A549 (cell line): ENCODE results near the gene SDHAF1. TPM values are rescaled to one million over a fixed set of nuclear protein-coding genes. Genes with fewer than 3 reads are reported as not detected.

Experiments
- ATAC-seq, 2 experiments: fragments of 200-7000 bp in 1 of 2; fragments of >200 bp in 1 of 2; cut with Nextera tagmentation in 1 of 2; cut with Tn5 transposase in 1 of 2; 3 replicates each; pipeline versions ENCODE4 v1.8.0 to v1.9.1; 2018 to 2020; ENCODE audit warnings: mild to moderate bottlenecking in 1 of 2, moderate library complexity in 1 of 2
- CTCF ChIA-PET: fragments of 300-600 bp; sonication (Branson Sonifier 250); formaldehyde crosslinking; extraction: SDS; loops from one replicate; lab custom pipeline; 2021; ENCODE audit warnings: antibody characterized with exemption, inconsistent platforms; lab: Yijun Ruan, JAX
- POLR2A ChIA-PET: fragments of 350-600 bp; formaldehyde crosslinking; extraction: SDS; loops from one replicate; lab custom pipeline; 2021; ENCODE audit warnings: antibody characterized with exemption, inconsistent platforms; lab: Yijun Ruan, JAX
- DNase-seq, 2 experiments: peaks; one replicate each; pipeline versions ENCODE4 v3.0.0 to v3.0.0-alpha.2; 2011 to 2016; ENCODE audit warnings: low read depth in 1 of 2, low spot score in 1 of 2
- FAIRE-seq: peaks from 2 replicates; lab custom pipeline; 2011; peaks lifted over from hg19 to GRCh38; lab: Jason Lieb, UNC
- H3K27ac ChIP-seq, 2 experiments: fragments of >200 bp; sonication (Bioruptor Twin); formaldehyde crosslinking; 3 replicates each; pipeline ENCODE4 v1.5.1; 2016 to 2017
- H3K4me1 ChIP-seq: fragments of >200 bp; sonication (Bioruptor Twin); formaldehyde crosslinking; 3 replicates; pipeline ENCODE4 v1.6.1; 2016
- H3K4me2 ChIP-seq: fragments of >200 bp; sonication (Bioruptor Twin); formaldehyde crosslinking; 3 replicates; pipeline ENCODE4 v1.6.1; 2016
- H3K4me3 ChIP-seq: fragments of >200 bp; sonication (Bioruptor Twin); formaldehyde crosslinking; 3 replicates; pipeline ENCODE4 v1.5.1; 2016
- H3K9me3 ChIP-seq: fragments of >200 bp; sonication (Bioruptor Twin); formaldehyde crosslinking; 3 replicates; pipeline ENCODE4 v1.6.1; 2016
- BCL3 ChIP-seq: fragments of >200 bp; sonication (Bioruptor Twin); formaldehyde crosslinking; IDR thresholded peaks from 3 replicates; pipeline ENCODE4 v1.6.1; 2016
- CBX2 ChIP-seq: fragments of 200-600 bp; sonication (generic); IDR thresholded peaks from 2 replicates; pipeline ENCODE4 v1.6.1; 2016; ENCODE audit warnings: low read depth, mild to moderate bottlenecking, borderline replicate concordance
- CTCF ChIP-seq: fragments of >200 bp; sonication (Bioruptor Twin); formaldehyde crosslinking; IDR thresholded peaks from 3 replicates; pipeline ENCODE4 v1.5.1; 2016
- E2F6 ChIP-seq: IDR thresholded peaks from 2 replicates; pipeline ENCODE4 v1.6.1; 2012; ENCODE audit warnings: low read depth, borderline replicate concordance
- FOSL2 ChIP-seq, 2 experiments: fragments of 450-650 bp in 1 of 2; fragments of >200 bp in 1 of 2; sonication (Bioruptor Twin) in 1 of 2; formaldehyde crosslinking; IDR thresholded peaks; 2 replicates each; pipeline versions ENCODE4 v1.5.0 to v1.6.1; 2016 to 2020; ENCODE audit warnings: mild to moderate bottlenecking in 1 of 2, moderate library complexity in 1 of 2
- FOXS1 ChIP-seq: fragments of 250-450 bp; sonication (Bioruptor Pico); IDR thresholded peaks from 2 replicates; pipeline ENCODE4 v1.5.0; 2020; ENCODE audit warnings: mild to moderate bottlenecking, moderate library complexity
- GATA3 ChIP-seq: IDR thresholded peaks from 2 replicates; pipeline ENCODE4 v1.6.1; 2012; ENCODE audit warnings: borderline replicate concordance
- HDAC2 ChIP-seq: fragments of 200-600 bp; sonication (generic); IDR thresholded peaks from 2 replicates; pipeline ENCODE4 v1.6.1; 2016
- HOXB13 ChIP-seq: fragments of 250-450 bp; sonication (Bioruptor Pico); IDR thresholded peaks from 2 replicates; pipeline ENCODE4 v1.5.0; 2020; ENCODE audit warnings: low read depth, mild to moderate bottlenecking, moderate library complexity
- HOXB5 ChIP-seq: fragments of 250-450 bp; sonication (Bioruptor Pico); IDR thresholded peaks from 2 replicates; pipeline ENCODE4 v1.5.0; 2020; ENCODE audit warnings: mild to moderate bottlenecking, moderate library complexity
- KDM1A ChIP-seq: fragments of 200-600 bp; sonication (generic); IDR thresholded peaks from 2 replicates; pipeline ENCODE4 v1.6.1; 2016; ENCODE audit warnings: low read depth, mild to moderate bottlenecking
- MAX ChIP-seq: IDR thresholded peaks from 2 replicates; pipeline ENCODE4 v1.6.1; 2012
- POLR2A ChIP-seq: IDR thresholded peaks from 2 replicates; pipeline ENCODE4 v1.6.1; 2012; ENCODE audit warnings: mild to moderate bottlenecking, low read length
- POLR2AphosphoS2 ChIP-seq: conservative IDR thresholded peaks from 2 replicates; pipeline ENCODE4 v1.6.1; 2012; ENCODE audit warnings: low read length, improper control_type of control experiment, inconsistent platforms
- RAD21 ChIP-seq, 2 experiments: fragments of >200 bp in 1 of 2; sonication (Bioruptor Twin) in 1 of 2; formaldehyde crosslinking in 1 of 2; IDR thresholded peaks in 1 of 2; conservative IDR thresholded peaks in 1 of 2; 2 replicates in 1 of 2; 3 replicates in 1 of 2; pipeline ENCODE4 v1.6.1; 2012 to 2018; ENCODE audit warnings: inconsistent platforms in 1 of 2
- REST ChIP-seq: fragments of 200-600 bp; sonication (generic); IDR thresholded peaks from 2 replicates; pipeline ENCODE4 v1.6.1; 2016; ENCODE audit warnings: antibody characterized with exemption, mild to moderate bottlenecking, moderate library complexity
- SREBF2 ChIP-seq: fragments of 450-650 bp; IDR thresholded peaks from 2 replicates; pipeline ENCODE4 v1.6.1; 2014; ENCODE audit warnings: mild to moderate bottlenecking, moderate library complexity
- TP53 ChIP-seq: fragments of 250-450 bp; sonication (Bioruptor Pico); IDR thresholded peaks from 2 replicates; pipeline ENCODE4 v1.5.0; 2021; ENCODE audit warnings: mild to moderate bottlenecking, moderate library complexity
- ZC3H11A ChIP-seq: fragments of 450-650 bp; IDR thresholded peaks from 2 replicates; pipeline ENCODE4 v1.6.1; 2014; ENCODE audit warnings: antibody characterized with exemption, mild to moderate bottlenecking
- ZSCAN20 ChIP-seq: fragments of 250-450 bp; sonication (Bioruptor Pico); IDR thresholded peaks from 2 replicates; pipeline ENCODE4 v1.8.0; 2022; ENCODE audit warnings: mild to moderate bottlenecking, moderate library complexity
- WGBS: methylation state at CpG from one replicate; pipeline ENCODE4 v1.1.6; 2017; ENCODE audit errors: missing lambda C conversion rate; 5-methylcytosine and 5-hydroxymethylcytosine counted together
- polyA plus RNA-seq, 4 experiments: library from polyadenylated mRNA; depleted of rRNA in 3 of 4; stranded (reverse); fragments of >200 nt; fragmentation: RNase III in 1 of 4; extraction: RNeasy Plus Mini Kit Qiagen cat#74134 plus additional on column Dnase treatment in 1 of 4; gene quantifications; 2 replicates in 3 of 4; 3 replicates in 1 of 4; pipeline ENCODE4 v1.2.3, GENCODE V29; 2011 to 2017

The SDHAF1 gene
- polyA plus RNA-seq, 2 of the 4 experiments (the other 2 are of a cell fraction) = 25.3 to 27.1 TPM

- Histone ChIP-seq H3K4me3 (no peak overlapping the region), H3K27ac (no peak overlapping the region), H3K9me3 (no peaks in the 10 kb centered on the region), H3K4me1 (no peaks in the 10 kb centered on the region), H3K4me2 (no peak overlapping the region)
- ATAC-seq (peak; percentile 41 to 60; a peak in 3 of 6 replicates), FAIRE-seq (peak; percentile 32), DNase-seq (peak in 1 of 2 experiments; percentile 61)
- WGBS = 79% methylated on average over 8 of the region's 8 CpGs
- CTCF ChIA-PET = interaction anchor here (0.6 to 2.9 kb wide), 10 partner anchors 9 to 99 kb away, joined by 3 to 17 read pairs (median 4); no protein-coding TSS in a partner anchor
- TF ChIP-seq FOXS1 (no peak), RAD21 (conservative IDR thresholded peaks at IDR 0.05 in 1 of 2, IDR thresholded peaks at IDR 0.05 in 1 of 2) (peak in 1 of 2 experiments; percentile 41; a peak in 2 of 5 replicates), CTCF (peak; percentile 5; the same call in 1 of the 3 replicates)
- POLR2A ChIA-PET = interaction anchor here (1.5 kb wide), 2 partner anchors 16 to 84 kb away, joined by 4 to 6 read pairs; partner anchors contain the start of genes ALKBH6, POLR2I and TBCB
These were observed 35.5 kb downstream of the SDHAF1 start for GRCh38 chr19:36030264-36031148.

GRCh38 chr19:36031308-36031707 lies 36.3 kb downstream of the SDHAF1 start:
- WGBS = 90% methylated on average over 6 of the region's 6 CpGs
- Histone ChIP-seq H3K9me3 (no peaks in the 10 kb centered on the region), H3K4me1 (no peaks in the 10 kb centered on the region), H3K4me3 (no peak overlapping the region), H3K27ac (no peak overlapping the region), H3K4me2 (no peak overlapping the region)
- CTCF ChIA-PET = interaction anchor here (0.9 to 2.7 kb wide), 3 partner anchors 11 to 66 kb away, joined by 3 to 17 read pairs (median 3); no protein-coding TSS in a partner anchor
- POLR2A ChIA-PET = no interaction called here
- DNase-seq = no peak
- no peak for ATAC-seq
- TF ChIP-seq CBX2 (no peak), HDAC2 (no peak), HOXB5 (CRISPR knock-in tag) (no peak), MAX (no peak), KDM1A (no peak), ZC3H11A (no peak), BCL3 (no peak), POLR2A (no peak), HOXB13 (no peak), POLR2AphosphoS2 (no peak), ZSCAN20 (CRISPR knock-in tag) (no peak)
- FAIRE-seq = peak; percentile 63

- H3K4me2 ChIP-seq = no peak within 1 kb of the TSS
- TF ChIP-seq E2F6 (no peak), GATA3 (no peak), TP53 (CRISPR knock-in tag) (no peak), CTCF (no peak), SREBF2 (no peak), POLR2AphosphoS2 (no peak), REST (no peak), FOSL2 (IDR thresholded peaks at IDR 0.05) (no peak), FOSL2 (CRISPR knock-in tag; IDR thresholded peaks at IDR 0.05) (no peak)
These were observed 37.5 kb downstream of the SDHAF1 start, which contains the start of gene CLIP3 for GRCh38 chr19:36032251-36033104. CLIP3 (minus strand) TSS chr19:36032873; CDS start chr19:36032357, 516 bp downstream.

More at GRCh38 chr19:36032251-36033104, 37.5 kb downstream of the SDHAF1 start, which contains the start of gene CLIP3:
- CTCF ChIA-PET = no interaction called here
- no peak for ATAC-seq
- H3K9me3 ChIP-seq = no peaks in the 10 kb centered on the region
- no peak within 1 kb of the TSS for H3K27ac ChIP-seq
- POLR2A ChIA-PET = no interaction called here
- no peak within 1 kb of the TSS for H3K4me3 ChIP-seq
- FAIRE-seq = no peak
- WGBS = 87% methylated on average over 45 of the region's 51 CpGs
- H3K4me1 ChIP-seq = no peaks in the 10 kb centered on the region
- DNase-seq = no peak
